K562 (cell line): Measurements from ENCODE around the gene RGS19. TPM values are rescaled to one million over a fixed set of nuclear protein-coding genes. Genes with fewer than 3 reads are reported as not detected.
A peak's percentile ranks its signal among the peaks of the same experiment; 100 is the strongest.

ENCODE experiments used
- ATF1 ChIP-seq, 2 experiments: fragments of 450-650 bp in 1 of 2; IDR thresholded peaks; 2 replicates each; pipeline ENCODE4 v1.6.1; 2016; ENCODE audit warnings: missing compliant biosample characterization in 1 of 2, missing genetic modification characterization in 1 of 2
- BHLHE40 ChIP-seq: IDR thresholded peaks from 2 replicates; pipeline ENCODE4 v1.6.1; 2011; ENCODE audit warnings: low read length, improper control_type of control experiment
- CBFA2T3 ChIP-seq: fragments of 450-650 bp; IDR thresholded peaks from 2 replicates; pipeline ENCODE4 v1.6.1; 2017
- CBX2 ChIP-seq: fragments of 200-600 bp; sonication (generic); IDR thresholded peaks from one replicate; pipeline ENCODE4 v1.6.1; 2012; ENCODE audit warnings: mild to moderate bottlenecking, low read length, inconsistent platforms; ENCODE audit not compliant: insufficient read depth, poor library complexity, severe bottlenecking
- CHD2 ChIP-seq: IDR thresholded peaks from 2 replicates; pipeline ENCODE4 v1.6.1; 2011; ENCODE audit warnings: low read depth, low read length
- FOXA3 ChIP-seq, 2 experiments: fragments of 450-650 bp in 1 of 2; sonication (generic) in 1 of 2; formaldehyde crosslinking; IDR thresholded peaks in 1 of 2; conservative IDR thresholded peaks in 1 of 2; 2 replicates each; pipeline versions ENCODE4 v1.4.0 to v1.8.0; 2020 to 2022; ENCODE audit warnings: mild to moderate bottlenecking in 2 of 2, missing genetic modification reagents in 1 of 2
- GATAD2B ChIP-seq: fragments of 450-650 bp; IDR thresholded peaks from 2 replicates; pipeline ENCODE4 v1.6.1; 2017; ENCODE audit warnings: mild to moderate bottlenecking, borderline replicate concordance
- HDAC6 ChIP-seq: IDR thresholded peaks from 2 replicates; pipeline ENCODE4 v1.6.1; 2012; ENCODE audit warnings: low read depth, mild to moderate bottlenecking, control low read depth, inconsistent platforms, low read length, moderate library complexity
- KDM5B ChIP-seq: fragments of 200-600 bp; sonication (generic); IDR thresholded peaks from 2 replicates; pipeline ENCODE4 v1.6.1; 2012; ENCODE audit warnings: low read depth, mild to moderate bottlenecking, moderate library complexity, low read length, control low read depth, inconsistent platforms; ENCODE audit not compliant: insufficient replicate concordance
- L3MBTL2 ChIP-seq: fragments of 450-650 bp; IDR thresholded peaks from 2 replicates; pipeline ENCODE4 v1.6.1; 2016; ENCODE audit warnings: mild to moderate bottlenecking, moderate library complexity
- MAFF ChIP-seq: IDR thresholded peaks from 2 replicates; pipeline ENCODE4 v1.6.1; 2012; ENCODE audit warnings: low read length, improper control_type of control experiment
- MXI1 ChIP-seq: IDR thresholded peaks from 2 replicates; pipeline ENCODE4 v1.6.1; 2011; ENCODE audit warnings: low read depth, mild to moderate bottlenecking, improper control_type of control experiment, low read length
- PCBP1 ChIP-seq: fragments of 200-400 bp; formaldehyde crosslinking; IDR thresholded peaks from 2 replicates; pipeline ENCODE4 v1.6.1; 2018; ENCODE audit warnings: mild to moderate bottlenecking, low read depth, low read length; ENCODE audit not compliant: poor library complexity, severe bottlenecking
- POLR2G ChIP-seq: fragments of 200-400 bp; formaldehyde crosslinking; IDR thresholded peaks from 2 replicates; pipeline ENCODE4 v1.6.1; 2017; ENCODE audit warnings: low read depth, mild to moderate bottlenecking, antibody characterized with exemption, low read length, moderate library complexity
- RBM15 ChIP-seq: fragments of 200-400 bp; formaldehyde crosslinking; IDR thresholded peaks from 2 replicates; pipeline ENCODE4 v1.6.1; 2018; ENCODE audit warnings: mild to moderate bottlenecking, low read length, moderate library complexity; ENCODE audit not compliant: insufficient read depth
- SIN3B ChIP-seq: fragments of 450-650 bp; IDR thresholded peaks from 2 replicates; pipeline ENCODE4 v1.6.1; 2017; ENCODE audit warnings: low read depth, mild to moderate bottlenecking, moderate library complexity
- SMC3 ChIP-seq: conservative IDR thresholded peaks from 2 replicates; pipeline ENCODE4 v1.6.1; 2011; ENCODE audit warnings: low read depth, low read length, improper control_type of control experiment; ENCODE audit not compliant: insufficient read depth
- SRSF7 ChIP-seq: fragments of 200-400 bp; formaldehyde crosslinking; optimal IDR thresholded peaks from 2 replicates; pipeline ENCODE3; 2017; ENCODE audit warnings: mild to moderate bottlenecking, low read depth, low read length
- ZC3H4 ChIP-seq: sonication (generic); formaldehyde crosslinking; IDR thresholded peaks from 2 replicates; pipeline ENCODE4 v1.9.0; 2021; ENCODE audit warnings: missing genetic modification reagents, borderline replicate concordance
- ZNF133 ChIP-seq: fragments of 250-450 bp; sonication (Bioruptor Pico); IDR thresholded peaks from 2 replicates; pipeline ENCODE4 v1.4.0; 2020; ENCODE audit warnings: mild to moderate bottlenecking
- ZNF140 ChIP-seq: fragments of 250-450 bp; sonication (Bioruptor Pico); IDR thresholded peaks from 2 replicates; pipeline ENCODE4 v1.8.0; 2021; ENCODE audit warnings: moderate library complexity, mild to moderate bottlenecking, inconsistent platforms
- ZNF174 ChIP-seq: fragments of 250-450 bp; sonication (Bioruptor Pico); IDR thresholded peaks from 2 replicates; pipeline ENCODE4 v1.4.0; 2020; ENCODE audit warnings: mild to moderate bottlenecking
- ZNF785 ChIP-seq: fragments of 250-450 bp; sonication (Bioruptor Pico); IDR thresholded peaks from 2 replicates; pipeline ENCODE4 v1.4.0; 2020; ENCODE audit warnings: mild to moderate bottlenecking
- polyA plus RNA-seq, 8 experiments: library from polyadenylated mRNA; depleted of rRNA in 4 of 8; stranded (reverse) in 5 of 8; unstranded in 3 of 8; fragments of >200 nt; fragmentation: Nextera tagmentation in 2 of 8; fragmentation: Illumina TruSeq in 1 of 8; extraction: Ambion mirVana in 2 of 8; extraction: Trizol in 1 of 8; gene quantifications; 2 replicates each; pipeline versions ENCODE4 v1.2.1 to v1.2.3, GENCODE V29; 2011 to 2014; ENCODE audit warnings: inconsistent platforms in 1 of 8, missing spikeins in 1 of 8
- total RNA-seq, 7 experiments: library from RNA; depleted of rRNA in 6 of 7; stranded (reverse); fragments of >200 nt in 6 of 7; fragmentation: Illumina TruSeq in 2 of 7; extraction: Trizol in 2 of 7; gene quantifications; 2 replicates each; pipeline versions ENCODE4 v1.2.1 to v1.2.3, GENCODE V29; 2011 to 2021; ENCODE audit warnings: low replicate concordance in 1 of 7
- TF ChIP-seq, protein P1 (sequence below): fragments of 150-350 bp; conservative IDR thresholded peaks from 2 replicates; pipeline ENCODE4 v1.6.1; 2014; ENCODE audit warnings: low read length

RGS19 gene
- total and polyA plus RNA-seq, 9 of the 15 experiments (the other 6 are each of a cell fraction or from before 2014, with no cell fraction given), result 0.41 to 23.7 (median 14.6) TPM

DNA sequence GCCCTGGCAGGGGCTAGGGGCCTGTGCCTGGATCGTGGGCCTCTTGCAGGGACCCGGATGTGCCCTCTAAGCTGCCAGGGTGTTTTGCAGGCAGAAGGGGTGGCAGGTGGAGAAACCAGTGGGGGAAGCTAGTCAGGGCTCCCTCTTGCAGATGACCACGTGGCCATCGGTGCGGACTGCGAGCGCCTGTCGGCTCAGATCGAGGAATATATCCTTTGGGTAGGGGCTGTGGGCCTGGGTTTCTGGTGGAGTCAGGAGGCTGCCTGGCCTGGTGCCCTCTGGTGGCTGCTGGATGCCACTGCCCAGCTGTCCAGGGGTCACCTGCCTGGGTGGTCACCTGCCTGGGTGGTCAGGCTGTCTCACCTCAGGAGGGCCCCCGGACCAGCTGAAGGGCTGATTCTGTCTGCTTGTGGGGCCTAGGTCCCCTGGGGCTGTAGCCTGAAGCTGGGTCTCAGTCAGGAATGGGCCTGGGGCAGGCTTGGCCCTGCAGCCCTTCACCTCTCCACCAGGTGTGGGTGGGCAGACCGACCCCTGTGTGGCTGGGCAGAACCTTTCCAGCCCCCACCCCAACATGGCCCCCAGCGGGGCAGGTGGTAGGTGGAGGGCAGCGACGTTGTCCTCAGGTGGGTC, 9.6 kb downstream of the RGS19 start (continued):
- TF ChIP-seq PCBP1 (no peak), RBM15 (no peak), CBX2 (no peak), CBFA2T3 (no peak), ATF1 (CRISPR knock-in tag; IDR thresholded peaks at IDR 0.05) (no peak), ATF1 (tag; IDR thresholded peaks at IDR 0.05) (no peak), CHD2 (no peak), SIN3B (no peak), ZNF174 (CRISPR knock-in tag) (no peak), ZNF133 (no peak), L3MBTL2 (peak; percentile 28; the same call in 1 of the 2 replicates), BHLHE40 (peak; percentile 40; the same call in 1 of the 2 replicates), POLR2G (peak; percentile 32; the same call in 1 of the 2 replicates), FOXA3 (CRISPR knock-in tag; conservative IDR thresholded peaks at IDR 0.05 in 1 of 2, IDR thresholded peaks at IDR 0.05 in 1 of 2) (no peak), HDAC6 (no peak), ZNF785 (CRISPR knock-in tag) (no peak), MAFF (no peak), GATAD2B (no peak), ZNF140 (CRISPR knock-in tag) (no peak), SRSF7 (no peak), ZC3H4 (CRISPR knock-in tag) (no peak), SMC3 (peak; percentile 44; the same call in 1 of the 2 replicates), MXI1 (no peak), KDM5B (no peak)
- TF ChIP-seq, protein P1, sequence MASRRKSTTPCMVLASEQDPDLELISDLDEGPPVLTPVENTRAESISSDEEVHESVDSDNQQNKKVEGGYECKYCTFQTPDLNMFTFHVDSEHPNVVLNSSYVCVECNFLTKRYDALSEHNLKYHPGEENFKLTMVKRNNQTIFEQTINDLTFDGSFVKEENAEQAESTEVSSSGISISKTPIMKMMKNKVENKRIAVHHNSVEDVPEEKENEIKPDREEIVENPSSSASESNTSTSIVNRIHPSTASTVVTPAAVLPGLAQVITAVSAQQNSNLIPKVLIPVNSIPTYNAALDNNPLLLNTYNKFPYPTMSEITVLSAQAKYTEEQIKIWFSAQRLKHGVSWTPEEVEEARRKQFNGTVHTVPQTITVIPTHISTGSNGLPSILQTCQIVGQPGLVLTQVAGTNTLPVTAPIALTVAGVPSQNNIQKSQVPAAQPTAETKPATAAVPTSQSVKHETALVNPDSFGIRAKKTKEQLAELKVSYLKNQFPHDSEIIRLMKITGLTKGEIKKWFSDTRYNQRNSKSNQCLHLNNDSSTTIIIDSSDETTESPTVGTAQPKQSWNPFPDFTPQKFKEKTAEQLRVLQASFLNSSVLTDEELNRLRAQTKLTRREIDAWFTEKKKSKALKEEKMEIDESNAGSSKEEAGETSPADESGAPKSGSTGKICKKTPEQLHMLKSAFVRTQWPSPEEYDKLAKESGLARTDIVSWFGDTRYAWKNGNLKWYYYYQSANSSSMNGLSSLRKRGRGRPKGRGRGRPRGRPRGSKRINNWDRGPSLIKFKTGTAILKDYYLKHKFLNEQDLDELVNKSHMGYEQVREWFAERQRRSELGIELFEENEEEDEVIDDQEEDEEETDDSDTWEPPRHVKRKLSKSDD, result no peak
